ENCODE data around the gene ACIN1.
"Not testable (repeated sequence)": the region's sequence is repeated elsewhere in the genome, so short reads cannot be mapped to it uniquely, and the experiment has no call there.

The ACIN1 gene

DNA sequence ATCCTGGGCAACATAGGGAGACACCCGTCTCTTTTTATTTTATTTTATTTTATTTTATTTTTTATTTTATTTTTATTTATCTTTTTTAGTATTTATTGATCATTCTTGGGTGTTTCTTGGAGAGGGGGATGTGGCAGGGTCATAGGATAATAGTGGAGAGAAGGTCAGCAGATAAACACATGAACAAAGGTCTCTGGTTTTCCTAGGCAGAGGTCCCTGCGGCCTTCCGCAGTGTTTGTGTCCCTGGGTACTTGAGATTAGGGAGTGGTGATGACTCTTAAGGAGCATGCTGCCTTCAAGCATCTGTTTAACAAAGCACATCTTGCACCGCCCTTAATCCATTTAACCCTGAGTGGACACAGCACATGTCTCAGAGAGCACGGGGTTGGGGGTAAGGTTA lies 12.7 kb upstream of the ACIN1 start:
- DNase-seq (ENCODE audit: low spot score), result not testable (repeated sequence)

DNA sequence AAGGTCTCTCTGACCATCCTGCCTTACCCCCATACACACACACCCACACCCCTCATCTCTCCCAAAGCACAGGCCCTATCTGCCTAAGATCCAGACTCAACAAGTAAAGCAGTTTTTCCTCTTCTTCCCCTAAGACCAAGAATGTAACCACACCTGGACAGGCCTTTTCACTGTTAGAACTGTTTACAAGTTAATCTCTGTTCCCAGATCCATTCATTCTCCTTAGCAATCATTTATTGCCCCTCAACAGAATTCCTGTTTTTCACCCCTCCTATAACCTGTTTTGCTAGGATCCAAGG lies 11.8 kb upstream of the ACIN1 start:
- DNase-seq (ENCODE audit: low spot score), result no peak

DNA sequence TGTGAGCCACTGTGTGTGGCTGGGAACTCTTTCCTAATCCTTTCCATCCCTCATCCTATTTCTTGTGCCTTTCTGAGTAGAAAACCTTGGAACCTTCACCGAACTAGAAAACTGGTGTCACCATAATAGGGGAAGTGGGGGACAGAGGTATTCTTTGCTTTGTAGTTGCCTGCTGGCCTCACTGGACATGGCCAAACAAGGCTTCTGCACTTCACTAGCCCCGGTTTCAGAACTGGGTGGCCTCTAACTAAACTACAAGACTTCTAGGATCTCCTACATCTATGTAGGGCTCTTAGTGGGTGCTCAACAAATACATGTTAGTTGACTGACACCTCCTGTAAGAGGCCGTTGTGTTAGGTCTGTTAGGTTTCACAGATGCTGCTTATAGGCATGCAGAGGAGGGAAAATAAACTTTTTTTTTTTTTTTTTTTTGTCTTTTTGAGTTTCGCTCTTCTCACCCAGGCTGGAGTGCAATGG lies 10.4 kb upstream of the ACIN1 start:
- no peak for DNase-seq (ENCODE audit: low spot score)

DNA sequence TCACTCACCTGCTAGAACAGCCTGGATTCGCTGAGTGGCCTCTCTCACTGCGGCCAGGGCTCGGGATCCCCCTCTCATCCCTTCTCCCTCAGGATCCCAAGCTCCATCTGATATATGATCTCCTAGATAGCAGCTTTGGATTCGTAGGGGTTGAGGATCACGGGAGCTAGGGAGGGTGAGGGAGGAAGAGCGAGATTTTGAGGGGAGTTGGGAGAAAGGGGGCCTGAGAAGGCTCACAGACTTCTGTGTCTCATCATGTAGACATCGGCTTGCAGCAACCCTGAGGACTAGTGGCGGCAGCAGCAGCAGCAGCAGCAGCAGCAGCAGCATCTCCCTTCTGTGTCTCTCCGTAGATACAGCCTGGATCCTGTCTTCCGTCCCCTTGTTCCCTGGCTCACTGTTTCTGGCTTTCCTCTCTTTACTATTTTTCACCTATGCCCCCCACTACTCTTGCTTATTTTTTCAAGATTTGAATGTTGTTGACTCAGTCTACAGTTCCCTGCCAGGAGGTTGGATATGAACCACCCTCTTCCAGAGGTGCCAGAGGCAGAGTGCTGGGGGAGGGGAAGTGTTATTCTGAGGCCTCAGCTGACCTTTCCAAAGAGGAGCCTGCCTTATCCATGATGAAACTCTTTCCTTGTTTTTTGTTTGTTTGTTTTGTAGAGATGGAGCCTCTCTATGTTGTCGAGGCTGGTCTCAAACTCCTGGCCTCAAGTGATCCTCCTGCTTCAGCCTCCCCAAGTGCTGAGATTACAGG lies 9.8 kb upstream of the ACIN1 start, which contains the start of gene CIROP:
Gene CIROP (minus strand): TSS at position 399 of the 757 bp plus-strand sequence. CDS start 69 bp downstream, at position 330.
- peak; percentile 35 for DNase-seq (ENCODE audit: low spot score)

DNA sequence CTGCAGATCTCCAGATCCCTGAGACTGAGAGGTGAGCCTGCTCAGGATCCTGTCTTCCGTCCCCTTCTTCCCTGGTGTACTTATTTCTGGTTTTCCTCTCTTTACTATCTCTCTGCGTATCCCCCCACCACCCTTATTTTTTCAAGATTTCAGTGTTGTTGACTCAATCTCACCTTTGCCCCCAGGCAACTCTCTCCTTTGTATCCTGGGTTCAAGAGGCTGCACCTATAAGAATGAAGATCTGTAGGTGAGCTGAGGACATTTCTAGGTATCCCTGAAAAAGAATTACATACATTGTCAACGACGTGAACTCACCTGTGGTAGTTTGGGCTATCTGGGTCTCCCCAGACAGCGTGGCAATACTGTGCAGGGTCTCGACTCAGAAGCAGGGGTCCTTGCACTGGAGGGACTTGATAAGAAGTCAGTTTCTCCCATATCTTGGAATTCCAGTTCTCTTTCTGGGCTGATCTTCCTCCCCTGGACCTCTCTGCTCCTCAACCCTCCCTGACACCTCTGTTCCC lies 9.2 kb upstream of the ACIN1 start:
- no peak for DNase-seq (ENCODE audit: low spot score)

DNA sequence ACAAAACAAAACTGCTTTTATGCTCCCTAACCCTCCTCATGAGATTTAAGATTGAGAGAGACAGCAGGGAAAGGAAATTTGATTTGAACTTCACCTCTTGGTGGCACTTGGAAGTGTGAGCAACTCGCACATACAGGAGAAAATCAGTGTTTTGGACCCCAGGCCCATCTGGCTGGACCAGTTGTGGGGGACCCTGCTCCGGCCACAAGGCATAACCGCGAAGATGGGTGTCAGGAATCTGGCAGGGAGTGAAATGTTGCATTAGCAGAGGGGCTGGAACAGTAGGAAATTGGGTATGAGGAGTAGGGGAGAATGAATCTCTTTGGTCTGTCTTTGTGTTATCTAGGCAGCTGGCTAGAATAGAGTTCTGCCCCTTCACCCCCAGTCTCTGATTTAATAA lies 8.6 kb upstream of the ACIN1 start:
- DNase-seq (ENCODE audit: low spot score), result no peak

DNA sequence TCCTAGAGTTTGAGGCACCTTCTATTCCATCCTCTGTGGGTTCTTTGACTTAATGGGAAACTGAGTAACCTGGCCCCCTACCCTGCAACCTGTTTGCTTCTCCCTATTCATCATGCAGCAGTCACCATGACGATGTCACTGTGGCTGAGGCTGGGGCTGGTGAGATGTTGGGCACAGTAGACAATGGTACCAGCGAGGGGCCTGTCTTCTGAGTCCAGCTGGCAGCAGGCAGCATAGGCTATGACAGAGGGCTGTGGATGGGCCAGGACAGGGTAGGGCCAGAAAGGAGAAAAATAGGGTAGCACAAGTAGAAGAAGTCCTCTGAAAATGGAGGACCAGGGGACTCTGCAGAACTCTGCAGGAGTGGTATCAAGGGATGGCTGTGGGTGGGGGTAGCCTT lies 7.9 kb upstream of the ACIN1 start:
- DNase-seq (ENCODE audit: low spot score), result no peak

DNA sequence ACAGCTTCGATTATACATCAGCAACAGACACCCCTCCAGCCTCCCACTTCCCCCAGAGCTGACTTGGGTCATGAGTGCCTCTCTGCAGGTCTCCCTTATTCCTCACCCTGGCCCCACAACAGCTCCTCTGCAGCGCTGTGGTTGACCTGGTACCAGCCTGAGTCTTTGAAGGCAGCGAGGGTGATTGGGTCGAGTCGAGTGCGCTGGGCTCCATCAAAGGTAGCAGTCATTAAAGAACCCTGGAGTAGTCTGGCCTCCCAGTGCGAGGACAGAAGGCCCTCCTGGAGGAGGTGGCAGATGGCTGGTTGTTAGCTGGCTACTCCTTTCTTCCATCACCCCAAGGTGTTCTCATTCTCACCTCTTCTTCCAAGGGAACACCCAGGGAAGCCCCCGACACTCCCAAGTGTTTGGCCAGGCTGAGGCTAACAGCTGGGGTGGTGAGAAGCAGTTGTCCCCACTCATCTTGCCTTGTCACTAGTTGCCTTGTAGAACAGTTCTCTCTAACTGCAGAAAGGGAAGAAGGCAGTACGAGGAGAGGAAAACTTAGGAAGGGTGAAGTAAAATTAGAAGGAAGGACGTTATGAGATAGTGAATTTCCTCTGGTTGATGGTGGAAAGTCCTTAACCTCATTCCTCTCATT lies 7.2 kb upstream of the ACIN1 start:
- no peak for DNase-seq (ENCODE audit: low spot score)

DNA sequence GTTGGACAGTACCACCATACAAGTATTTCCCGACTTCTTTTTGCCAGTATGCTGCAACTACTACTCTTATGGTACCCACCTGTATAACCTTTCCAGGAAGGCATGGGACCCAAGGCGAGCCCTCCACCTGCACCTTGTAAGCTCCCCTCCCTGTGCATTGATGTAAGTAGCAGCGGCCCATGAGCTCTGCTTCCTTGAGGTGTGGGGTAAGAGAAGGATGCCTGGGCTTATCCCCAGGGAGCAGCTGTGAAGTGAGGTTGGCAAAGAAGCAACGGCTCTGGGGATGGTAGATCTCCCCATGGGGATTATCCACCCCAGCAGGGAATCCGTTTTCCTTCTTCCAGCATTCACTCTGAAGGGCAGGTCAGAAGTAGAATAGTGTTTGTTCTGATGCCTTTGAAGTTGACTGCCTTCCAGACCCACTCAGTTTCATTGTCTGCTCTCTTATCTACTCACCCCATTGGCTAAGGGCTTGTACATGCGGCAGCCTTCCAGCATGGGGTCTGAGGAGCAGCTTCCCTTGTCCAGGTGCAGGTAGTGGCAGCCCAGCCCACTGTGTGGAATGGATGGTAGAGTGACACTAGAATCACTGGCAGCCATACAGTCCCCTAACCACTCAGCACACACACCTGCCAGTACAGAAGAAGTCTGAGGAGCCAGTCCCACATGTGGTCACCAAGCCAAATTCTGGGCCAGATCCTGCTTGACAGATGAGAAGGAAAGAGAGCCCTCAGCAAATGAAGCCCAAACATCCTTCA lies 6.5 kb upstream of the ACIN1 start:
- no peak for DNase-seq (ENCODE audit: low spot score)

DNA sequence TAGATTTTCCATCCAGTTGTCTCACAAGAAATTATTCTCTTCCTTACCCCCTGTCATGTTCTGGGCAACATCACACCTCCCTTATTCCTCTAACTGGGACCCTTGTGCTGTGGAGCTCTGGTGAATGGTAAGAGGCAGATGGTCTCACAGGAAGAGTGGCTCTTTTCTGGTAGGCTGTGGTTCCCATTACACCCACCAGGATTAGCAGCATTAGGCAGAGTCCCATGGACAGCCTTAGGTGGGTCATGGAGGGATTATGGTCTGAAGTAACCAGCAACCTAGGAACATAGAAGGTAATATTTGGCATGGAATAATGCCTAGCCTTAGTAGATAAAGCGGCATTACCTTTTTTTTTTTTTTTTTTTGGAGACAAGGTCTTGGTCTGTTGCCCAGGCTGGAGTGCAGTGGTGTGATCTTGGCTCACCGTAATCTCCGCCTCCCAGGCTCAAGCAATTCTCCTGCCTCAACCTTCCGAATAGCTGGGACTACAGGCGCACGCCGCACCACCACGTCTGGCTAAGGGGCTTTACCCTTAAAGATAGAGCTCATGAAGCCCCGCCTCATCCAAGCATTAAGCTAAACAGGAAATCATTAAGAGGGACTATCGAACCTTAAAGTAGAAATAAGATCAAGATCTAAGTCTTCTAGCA lies 4.4 kb upstream of the ACIN1 start:
- no peak for DNase-seq (ENCODE audit: low spot score)

DNA sequence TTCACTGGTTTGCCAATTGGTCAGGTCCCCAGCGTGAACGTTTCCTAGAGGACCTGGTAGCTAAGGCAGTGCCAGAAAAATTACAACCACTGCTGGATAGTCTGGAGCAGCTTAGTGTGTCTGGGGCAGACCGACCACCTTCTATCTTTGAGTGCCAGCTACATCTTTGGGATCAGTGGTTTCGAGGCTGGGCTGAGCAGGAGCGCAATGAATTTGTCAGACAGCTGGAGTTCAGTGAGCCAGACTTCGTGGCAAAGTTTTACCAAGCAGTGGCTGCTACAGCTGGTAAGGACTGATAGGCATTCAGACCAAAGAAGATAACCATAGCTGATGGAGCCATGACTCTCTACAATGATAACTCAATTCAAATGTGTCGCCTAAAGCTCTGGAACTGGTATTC lies 2.9 kb upstream of the ACIN1 start:
- no peak for DNase-seq (ENCODE audit: low spot score)

DNA sequence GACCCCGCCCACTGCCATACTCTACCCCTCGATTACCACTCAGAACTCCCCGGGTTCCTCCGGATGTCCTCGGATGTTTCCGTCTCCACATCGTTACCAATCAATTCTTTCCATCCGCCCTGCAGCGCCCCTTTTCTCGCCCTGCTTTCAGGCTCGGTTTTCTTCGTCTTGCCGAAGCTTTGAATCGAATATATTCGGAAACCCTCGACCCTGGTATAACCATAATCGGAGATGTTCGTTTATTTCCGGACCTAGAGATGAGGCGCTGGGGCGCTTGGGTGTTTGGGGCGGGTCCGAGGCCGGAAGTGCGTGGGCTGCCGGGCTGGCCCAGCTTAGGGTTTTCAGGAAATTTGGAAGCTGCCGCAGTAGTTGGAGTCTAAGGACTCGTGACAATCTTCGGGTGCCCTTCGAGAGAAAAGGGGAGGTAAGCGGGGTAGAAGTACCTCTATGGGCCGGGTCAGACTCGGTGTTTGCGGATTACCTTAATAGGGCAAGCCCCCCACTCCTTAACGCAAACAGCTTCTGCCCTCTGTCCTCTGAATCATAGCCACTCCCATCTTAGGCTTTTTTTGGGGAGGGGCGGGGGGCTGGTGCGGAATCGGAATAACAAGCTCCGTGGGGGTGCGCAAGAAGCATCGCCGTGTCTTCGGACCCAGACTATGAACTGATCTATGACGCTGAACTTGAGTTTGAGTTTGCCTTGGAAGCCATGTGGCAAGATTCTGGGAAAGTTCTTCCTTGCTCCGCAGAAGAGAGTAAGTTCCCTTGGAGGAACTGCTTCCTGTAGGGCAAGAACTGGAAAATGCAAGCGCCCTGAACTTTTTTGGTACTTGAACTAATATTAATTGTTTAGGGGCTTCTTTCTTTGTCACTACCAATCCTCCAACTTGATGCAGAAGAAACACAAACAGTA lies 516 bp upstream of the ACIN1 start, which contains the start of gene C14orf119:
Gene C14orf119 (plus strand): TSS at position 310 of the 913 bp plus-strand sequence. CDS start 2,154 bp downstream, outside the sequence.
- peak; percentile 100 for DNase-seq (ENCODE audit: low spot score)

DNA sequence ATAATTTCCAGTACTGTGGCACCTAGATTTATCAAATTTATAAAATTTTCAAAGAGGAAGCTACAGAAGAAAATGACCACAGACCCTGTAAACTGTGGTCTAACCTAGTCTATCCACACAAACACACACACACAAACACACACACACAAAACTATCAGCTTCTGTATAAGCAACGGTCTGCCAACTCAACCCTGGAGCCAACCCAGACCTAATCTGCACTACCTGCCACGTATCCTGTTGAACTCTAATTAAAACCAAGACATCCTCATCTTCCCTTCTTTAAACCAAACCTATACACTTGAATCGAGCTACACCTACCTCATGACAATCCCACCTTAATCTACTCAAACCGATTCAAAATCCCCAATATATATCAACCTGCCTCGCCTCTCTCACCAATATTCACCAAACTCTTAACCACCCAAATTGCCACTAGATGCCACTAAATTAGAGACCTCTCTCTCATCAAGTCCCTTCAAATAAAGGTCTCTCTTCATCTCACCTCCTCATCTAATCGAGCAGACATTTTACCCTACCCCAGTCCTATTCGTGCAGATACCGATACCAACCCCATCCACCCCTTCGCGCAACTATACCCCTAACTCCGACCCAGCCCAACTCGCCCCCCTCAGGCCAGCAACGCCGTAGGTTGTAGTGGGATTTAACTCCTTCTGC lies 808 bp downstream of the ACIN1 start:
- DNase-seq (ENCODE audit: low spot score), result no peak

DNA sequence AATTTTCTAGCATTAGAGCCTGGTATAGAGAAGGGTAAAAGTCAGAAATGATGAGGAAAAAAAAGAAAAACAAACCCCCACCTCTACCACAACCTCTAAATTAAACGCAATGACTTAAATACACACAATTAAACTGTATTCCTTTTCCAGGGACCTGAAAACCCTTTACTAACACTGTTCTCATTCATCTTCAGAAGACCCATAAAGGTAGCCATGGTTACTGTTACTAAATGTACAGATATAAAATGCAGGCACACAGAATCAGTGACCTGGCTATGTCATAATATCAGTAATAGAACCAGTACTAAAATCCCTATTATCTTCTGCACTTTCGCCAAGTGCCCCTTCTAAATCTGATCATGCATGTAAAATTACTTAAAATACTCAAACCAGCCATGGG lies 1.4 kb downstream of the ACIN1 start:
- DNase-seq (ENCODE audit: low spot score), result no peak

DNA sequence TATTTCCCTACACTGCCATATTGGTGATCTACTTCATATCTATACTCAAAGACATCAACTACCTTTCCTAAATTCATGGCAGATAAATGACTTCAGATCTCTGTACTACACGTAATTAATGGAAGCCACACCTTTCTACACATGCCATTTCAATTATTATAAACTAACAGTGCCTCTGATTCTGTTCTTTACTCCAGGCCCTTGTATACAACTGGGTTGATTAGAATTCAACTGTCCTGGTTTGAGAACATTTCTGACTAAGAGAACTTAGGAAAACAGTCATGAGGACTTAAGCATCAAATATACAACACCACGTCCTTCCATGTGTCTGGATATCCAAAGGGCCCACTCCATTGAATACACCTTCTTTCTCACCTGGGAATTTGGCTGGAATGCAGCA lies 1.8 kb downstream of the ACIN1 start:
- DNase-seq (ENCODE audit: low spot score), result no peak

DNA sequence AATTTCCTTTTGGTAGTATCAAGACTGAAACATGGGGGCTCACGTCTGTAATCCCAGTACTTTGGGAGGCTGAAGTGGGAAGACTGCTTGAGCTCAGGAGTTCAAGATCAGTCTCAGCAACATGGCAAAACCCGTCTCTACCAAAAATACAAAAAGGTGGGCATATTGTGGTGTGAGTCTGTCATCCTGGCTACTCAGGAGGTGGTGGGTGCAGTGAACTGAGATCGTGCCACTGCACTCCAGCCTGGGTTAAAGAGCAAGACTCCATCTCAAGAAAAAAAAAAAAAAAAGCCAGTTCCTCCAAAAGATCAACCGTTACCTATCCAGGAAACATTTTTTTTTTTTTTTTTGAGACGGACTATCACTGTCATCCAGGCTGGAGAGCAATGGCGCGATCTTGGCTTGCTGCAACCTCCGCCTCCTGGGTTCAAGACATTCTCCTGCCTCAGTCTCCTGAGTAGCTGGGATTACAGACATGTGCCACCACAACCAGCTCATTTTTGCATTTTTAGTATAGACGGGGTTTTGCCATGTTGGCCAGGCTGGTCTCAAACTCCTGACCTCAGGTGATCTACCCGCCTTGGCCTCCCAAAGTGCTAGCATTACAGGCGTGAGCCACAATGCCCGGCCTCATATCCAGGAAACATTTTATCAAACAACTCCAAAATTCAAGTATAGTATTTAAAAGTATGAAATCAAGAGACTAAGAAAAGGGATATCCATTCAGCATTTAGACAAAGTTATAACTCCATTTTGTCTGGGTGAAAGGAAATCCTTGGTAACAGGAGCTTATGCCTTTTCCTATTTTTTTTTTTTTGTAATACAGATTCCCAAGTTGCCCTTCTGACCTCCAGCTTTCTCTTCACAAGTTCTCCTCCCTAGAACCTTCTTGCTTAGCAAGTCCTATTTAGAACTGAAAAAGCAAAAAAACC lies 3.4 kb downstream of the ACIN1 start:
- DNase-seq (ENCODE audit: low spot score), result no peak

DNA sequence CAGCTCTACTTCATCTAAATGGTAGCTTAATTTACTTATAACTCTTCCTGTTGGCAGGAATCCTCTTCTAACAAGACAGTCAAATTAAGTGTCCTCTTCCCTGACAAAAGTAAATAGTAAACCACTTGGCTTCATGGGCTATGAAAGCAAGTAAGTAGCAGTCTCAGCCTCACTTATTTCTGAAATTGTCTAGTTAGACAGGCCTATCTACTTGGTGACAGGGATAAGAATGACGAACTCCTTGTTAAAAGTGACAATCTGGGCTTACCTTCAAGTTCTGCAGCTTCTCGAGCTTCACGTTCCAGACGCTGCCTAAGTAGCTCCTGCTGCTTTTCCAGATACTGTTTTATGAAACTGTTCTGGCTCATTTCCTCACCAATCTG lies 4.7 kb downstream of the ACIN1 start:
- no peak for DNase-seq (ENCODE audit: low spot score)

DNA sequence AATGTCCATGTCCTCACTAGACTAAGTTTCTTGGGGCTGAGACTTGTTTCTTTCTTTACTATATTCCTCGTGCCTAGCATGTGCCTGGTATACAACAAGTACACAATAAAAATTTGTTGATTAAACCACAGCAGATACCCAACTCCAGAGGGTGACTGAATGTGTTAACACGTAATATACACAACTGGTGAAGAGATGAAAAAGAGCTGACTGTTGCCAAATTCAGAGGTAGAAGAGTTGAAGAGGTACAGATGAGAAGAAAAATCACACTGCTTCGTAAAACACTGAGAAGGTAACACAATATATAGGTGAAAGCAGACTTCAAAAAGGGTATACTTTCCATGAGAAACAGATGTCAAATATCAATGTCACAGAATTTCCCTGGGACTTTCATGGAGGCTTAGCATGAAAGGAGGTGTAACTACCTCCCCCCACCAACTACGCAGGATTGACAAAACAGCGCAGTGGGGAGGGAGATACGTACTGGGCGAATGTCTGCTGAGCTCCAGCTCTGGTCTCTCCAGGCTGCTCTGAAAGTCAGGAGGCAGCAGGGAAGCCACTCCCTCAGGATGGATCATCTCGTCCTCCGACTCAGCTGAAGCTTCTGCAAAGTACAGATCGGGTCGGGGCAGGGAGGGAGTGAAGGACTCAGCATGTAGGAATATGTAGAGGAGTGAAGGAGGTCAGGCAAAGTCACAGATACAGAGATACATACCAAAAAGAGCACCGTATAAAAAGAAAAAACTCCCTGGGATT lies 5.3 kb downstream of the ACIN1 start:
- DNase-seq (ENCODE audit: low spot score), result no peak
